ENCODE measurements around the gene NELL1.
A peak's percentile ranks its signal among the peaks of the same experiment; 100 is the strongest.

Gene NELL1

GRCh38 chr11:21564833-21565682, 895.7 kb downstream of the NELL1 start:
- H2BK5ac ChIP-seq (ENCODE audit: low read depth, low read length, poor library complexity), result no peak overlapping the region
- no peak overlapping the region for H2BK12ac ChIP-seq (ENCODE audit: low read length)
- no peak overlapping the region for H3K9ac ChIP-seq (ENCODE audit: low read length)
- no peak overlapping the region for H2BK120ac ChIP-seq (ENCODE audit: insufficient read depth, low read length, poor library complexity)
- H3K27ac ChIP-seq (ENCODE audit: low read depth, low read length), result no peak overlapping the region
- H3K4ac ChIP-seq (ENCODE audit: low read depth, low read length), result no peak overlapping the region
- peak in 1 of 2 donors; percentile 4 for DNase-seq
- H3K4me2 ChIP-seq (ENCODE audit: low read length), result no peak overlapping the region
- H2AK5ac ChIP-seq (ENCODE audit: low read length), result no peak overlapping the region
- no peak overlapping the region for H4K12ac ChIP-seq (ENCODE audit: low read depth, low read length)
- H4K8ac ChIP-seq (ENCODE audit: low read depth, low read length), result no peak overlapping the region
- H3K36me3 ChIP-seq (ENCODE audit: control insufficient read depth in 1 of 2, insufficient read depth in 2 of 2, low read length in 2 of 2), result no peaks in the 10 kb centered on the region
- H3K79me1 ChIP-seq (ENCODE audit: low read length), result no peaks in the 10 kb centered on the region
- no peak overlapping the region for H2AFZ ChIP-seq (ENCODE audit: insufficient read depth, low read length, poor library complexity)
- no peaks in the 10 kb centered on the region for H3K9me3 ChIP-seq (ENCODE audit: insufficient read depth, low read depth, low read length)
- WGBS (ENCODE audit: extremely low coverage, insufficient coverage, insufficient read length), result no CpG with 5 or more reads among the region's 4 CpGs
- H3K4me3 ChIP-seq (ENCODE audit: low read depth, low read length), result no peak overlapping the region
- no peak overlapping the region for H3K18ac ChIP-seq (ENCODE audit: low read length)
- no peaks in the 10 kb centered on the region for H3K27me3 ChIP-seq (ENCODE audit: insufficient read depth, low read length)
- no peaks in the 10 kb centered on the region for H3K79me2 ChIP-seq (ENCODE audit: control insufficient read depth, insufficient read depth, low read length, poor library complexity)
- no peaks in the 10 kb centered on the region for H3K4me1 ChIP-seq (ENCODE audit: control insufficient read depth in 1 of 2, insufficient read depth in 2 of 2, low read length in 2 of 2)
- no peak overlapping the region for H4K91ac ChIP-seq (ENCODE audit: low read depth, low read length)
- no peak overlapping the region for H3K23ac ChIP-seq (ENCODE audit: low read length)
- H3K14ac ChIP-seq (ENCODE audit: low read length), result no peak overlapping the region

- no peak overlapping the region for H3K4me2 ChIP-seq (ENCODE audit: low read length)
- H2BK12ac ChIP-seq (ENCODE audit: low read length), result no peak overlapping the region
- no peaks in the 10 kb centered on the region for H3K4me1 ChIP-seq (ENCODE audit: control insufficient read depth in 1 of 2, insufficient read depth in 2 of 2, low read length in 2 of 2)
- no peak overlapping the region for H3K14ac ChIP-seq (ENCODE audit: low read length)
- no peak overlapping the region for H4K8ac ChIP-seq (ENCODE audit: low read depth, low read length)
- no CpG with 5 or more reads among the region's 2 CpGs for WGBS (ENCODE audit: extremely low coverage, insufficient coverage, insufficient read length)
- H3K36me3 ChIP-seq (ENCODE audit: control insufficient read depth in 1 of 2, insufficient read depth in 2 of 2, low read length in 2 of 2), result no peaks in the 10 kb centered on the region
- H4K12ac ChIP-seq (ENCODE audit: low read depth, low read length), result no peak overlapping the region
- H3K27me3 ChIP-seq (ENCODE audit: insufficient read depth, low read length), result no peaks in the 10 kb centered on the region
- no peak overlapping the region for H3K4ac ChIP-seq (ENCODE audit: low read depth, low read length)
- H3K4me3 ChIP-seq (ENCODE audit: low read depth, low read length), result no peak overlapping the region
- H2AK5ac ChIP-seq (ENCODE audit: low read length), result no peak overlapping the region
- DNase-seq, result no peak
- H3K23ac ChIP-seq (ENCODE audit: low read length), result no peak overlapping the region
- H2AFZ ChIP-seq (ENCODE audit: insufficient read depth, low read length, poor library complexity), result no peak overlapping the region
- H3K9ac ChIP-seq (ENCODE audit: low read length), result no peak overlapping the region
- no peaks in the 10 kb centered on the region for H3K79me2 ChIP-seq (ENCODE audit: control insufficient read depth, insufficient read depth, low read length, poor library complexity)
- no peaks in the 10 kb centered on the region for H3K9me3 ChIP-seq (ENCODE audit: insufficient read depth, low read depth, low read length)
- no peaks in the 10 kb centered on the region for H3K79me1 ChIP-seq (ENCODE audit: low read length)
- H4K91ac ChIP-seq (ENCODE audit: low read depth, low read length), result no peak overlapping the region
- H3K27ac ChIP-seq (ENCODE audit: low read depth, low read length), result no peak overlapping the region
- no peak overlapping the region for H2BK5ac ChIP-seq (ENCODE audit: low read depth, low read length, poor library complexity)
- no peak overlapping the region for H3K18ac ChIP-seq (ENCODE audit: low read length)
- no peak overlapping the region for H2BK120ac ChIP-seq (ENCODE audit: insufficient read depth, low read length, poor library complexity)
These were observed 897.2 kb downstream of the NELL1 start for GRCh38 chr11:21566521-21567117.

- Histone ChIP-seq H3K9ac (ENCODE audit: low read length) (no peak overlapping the region), H4K12ac (ENCODE audit: low read depth, low read length) (no peak overlapping the region), H3K27me3 (ENCODE audit: insufficient read depth, low read length) (no peaks in the 10 kb centered on the region), H3K27ac (ENCODE audit: low read depth, low read length) (no peak overlapping the region), H3K4me1 (ENCODE audit: control insufficient read depth in 1 of 2, insufficient read depth in 2 of 2, low read length in 2 of 2) (no peaks in the 10 kb centered on the region), H3K79me1 (ENCODE audit: low read length) (no peaks in the 10 kb centered on the region), H3K79me2 (ENCODE audit: control insufficient read depth, insufficient read depth, low read length, poor library complexity) (no peaks in the 10 kb centered on the region), H3K14ac (ENCODE audit: low read length) (no peak overlapping the region), H2BK120ac (ENCODE audit: insufficient read depth, low read length, poor library complexity) (no peak overlapping the region), H4K8ac (ENCODE audit: low read depth, low read length) (no peak overlapping the region), H3K18ac (ENCODE audit: low read length) (no peak overlapping the region), H3K4me2 (ENCODE audit: low read length) (no peak overlapping the region), H3K4me3 (ENCODE audit: low read depth, low read length) (no peak overlapping the region), H2BK12ac (ENCODE audit: low read length) (no peak overlapping the region), H2AK5ac (ENCODE audit: low read length) (no peak overlapping the region), H2BK5ac (ENCODE audit: low read depth, low read length, poor library complexity) (no peak overlapping the region), H3K9me3 (ENCODE audit: insufficient read depth, low read depth, low read length) (no peaks in the 10 kb centered on the region), H3K4ac (ENCODE audit: low read depth, low read length) (no peak overlapping the region), H3K23ac (ENCODE audit: low read length) (no peak overlapping the region), H2AFZ (ENCODE audit: insufficient read depth, low read length, poor library complexity) (no peak overlapping the region), H4K91ac (ENCODE audit: low read depth, low read length) (no peak overlapping the region), H3K36me3 (ENCODE audit: control insufficient read depth in 1 of 2, insufficient read depth in 2 of 2, low read length in 2 of 2) (no peaks in the 10 kb centered on the region)
- DNase-seq, result no peak
- no CpG with 5 or more reads among the region's 3 CpGs for WGBS (ENCODE audit: extremely low coverage, insufficient coverage, insufficient read length)
These were observed 898.4 kb downstream of the NELL1 start for GRCh38 chr11:21567645-21568290.

- H4K12ac ChIP-seq (ENCODE audit: low read depth, low read length), result no peak overlapping the region
- H3K36me3 ChIP-seq (ENCODE audit: control insufficient read depth in 1 of 2, insufficient read depth in 2 of 2, low read length in 2 of 2), result no peaks in the 10 kb centered on the region
- H3K27me3 ChIP-seq (ENCODE audit: insufficient read depth, low read length), result no peaks in the 10 kb centered on the region
- H2BK5ac ChIP-seq (ENCODE audit: low read depth, low read length, poor library complexity), result no peak overlapping the region
- no peak overlapping the region for H3K18ac ChIP-seq (ENCODE audit: low read length)
- no peak overlapping the region for H2BK12ac ChIP-seq (ENCODE audit: low read length)
- no peaks in the 10 kb centered on the region for H3K9me3 ChIP-seq (ENCODE audit: insufficient read depth, low read depth, low read length)
- no peak overlapping the region for H3K4ac ChIP-seq (ENCODE audit: low read depth, low read length)
- H4K8ac ChIP-seq (ENCODE audit: low read depth, low read length), result no peak overlapping the region
- no peak overlapping the region for H3K4me3 ChIP-seq (ENCODE audit: low read depth, low read length)
- H3K14ac ChIP-seq (ENCODE audit: low read length), result no peak overlapping the region
- no peaks in the 10 kb centered on the region for H3K4me1 ChIP-seq (ENCODE audit: control insufficient read depth in 1 of 2, insufficient read depth in 2 of 2, low read length in 2 of 2)
- no peak overlapping the region for H3K4me2 ChIP-seq (ENCODE audit: low read length)
- H2AK5ac ChIP-seq (ENCODE audit: low read length), result no peak overlapping the region
- no peak overlapping the region for H3K27ac ChIP-seq (ENCODE audit: low read depth, low read length)
- WGBS (ENCODE audit: extremely low coverage, insufficient coverage, insufficient read length), result no CpG with 5 or more reads among the region's 1 CpG
- H3K79me2 ChIP-seq (ENCODE audit: control insufficient read depth, insufficient read depth, low read length, poor library complexity), result no peaks in the 10 kb centered on the region
- no peak overlapping the region for H2BK120ac ChIP-seq (ENCODE audit: insufficient read depth, low read length, poor library complexity)
- no peak overlapping the region for H3K23ac ChIP-seq (ENCODE audit: low read length)
- no peak overlapping the region for H3K9ac ChIP-seq (ENCODE audit: low read length)
- DNase-seq, result no peak
- H3K79me1 ChIP-seq (ENCODE audit: low read length), result no peaks in the 10 kb centered on the region
- no peak overlapping the region for H2AFZ ChIP-seq (ENCODE audit: insufficient read depth, low read length, poor library complexity)
- no peak overlapping the region for H4K91ac ChIP-seq (ENCODE audit: low read depth, low read length)
These were observed 902.8 kb downstream of the NELL1 start for GRCh38 chr11:21572210-21572609.

Data from trophoblast cell (in vitro differentiated cells and primary cell).